CD4-positive, alpha-beta T cell treated with Interleukin-17A for 1 hour (primary cell): ENCODE results near the gene ERFE.

Experiments
- DNase-seq: peaks from one replicate; pipeline ENCODE4 v3.0.0-alpha.2; 2020

Gene ERFE

GRCh38 chr2:238140040-238140439, 18.7 kb upstream of the ERFE start:
- no peak for DNase-seq

- DNase-seq, result no peak
Observed at GRCh38 chr2:238140721-238141540, 17.8 kb upstream of the ERFE start.

- no peak for DNase-seq
Observed at GRCh38 chr2:238141541-238142318, 17.0 kb upstream of the ERFE start.

GRCh38 chr2:238142382-238143205, 16.2 kb upstream of the ERFE start:
- DNase-seq, result no peak

GRCh38 chr2:238143239-238143951, 15.4 kb upstream of the ERFE start:
- DNase-seq, result no peak

GRCh38 chr2:238144262-238144661, 14.5 kb upstream of the ERFE start:
- no peak for DNase-seq

- no peak for DNase-seq
Observed at GRCh38 chr2:238145046-238145445, 13.7 kb upstream of the ERFE start.

GRCh38 chr2:238145851-238146250, 12.9 kb upstream of the ERFE start:
- no peak for DNase-seq

GRCh38 chr2:238146884-238147544, 11.8 kb upstream of the ERFE start:
- DNase-seq, result no peak

- no peak for DNase-seq
Observed at GRCh38 chr2:238148981-238149380, 9.8 kb upstream of the ERFE start.

- DNase-seq, result no peak
Observed at GRCh38 chr2:238149841-238150572, 8.8 kb upstream of the ERFE start.

GRCh38 chr2:238150686-238151085, 8.1 kb upstream of the ERFE start:
- DNase-seq, result no peak

GRCh38 chr2:238151205-238151604, 7.6 kb upstream of the ERFE start:
- DNase-seq, result no peak

GRCh38 chr2:238151628-238152235, 7.0 kb upstream of the ERFE start:
- DNase-seq, result no peak

- no peak for DNase-seq
Observed at GRCh38 chr2:238152771-238153688, 5.7 kb upstream of the ERFE start.

- DNase-seq, result no peak
Observed at GRCh38 chr2:238154570-238154969, 4.2 kb upstream of the ERFE start.

GRCh38 chr2:238155051-238155760, 3.6 kb upstream of the ERFE start:
- DNase-seq, result no peak

- DNase-seq, result no peak
Observed at GRCh38 chr2:238155761-238156694, 2.7 kb upstream of the ERFE start.
